ENCODE measurements around the gene CDK6.

- no peak for TF ChIP-seq CTCF (IDR thresholded peaks at IDR 0.05)
- no peak for TF ChIP-seq EP300 (IDR thresholded peaks at IDR 0.05; ENCODE audit: low read depth)
Observed at GRCh38 chr7:92621561-92622023, 214.8 kb downstream of the CDK6 start.

Measured in transverse colon (tissue), 3 donors.